ENCODE results near the gene KRTAP1-4. TPM values are rescaled to one million over a fixed set of nuclear protein-coding genes. Genes with fewer than 3 reads are reported as not detected.
"Not testable (repeated sequence)": the region's sequence is repeated elsewhere in the genome, so short reads cannot be mapped to it uniquely, and the experiment has no call there.

KRTAP1-4 gene
- total RNA-seq, 2 experiments from 2014 or later = not detected

DNA sequence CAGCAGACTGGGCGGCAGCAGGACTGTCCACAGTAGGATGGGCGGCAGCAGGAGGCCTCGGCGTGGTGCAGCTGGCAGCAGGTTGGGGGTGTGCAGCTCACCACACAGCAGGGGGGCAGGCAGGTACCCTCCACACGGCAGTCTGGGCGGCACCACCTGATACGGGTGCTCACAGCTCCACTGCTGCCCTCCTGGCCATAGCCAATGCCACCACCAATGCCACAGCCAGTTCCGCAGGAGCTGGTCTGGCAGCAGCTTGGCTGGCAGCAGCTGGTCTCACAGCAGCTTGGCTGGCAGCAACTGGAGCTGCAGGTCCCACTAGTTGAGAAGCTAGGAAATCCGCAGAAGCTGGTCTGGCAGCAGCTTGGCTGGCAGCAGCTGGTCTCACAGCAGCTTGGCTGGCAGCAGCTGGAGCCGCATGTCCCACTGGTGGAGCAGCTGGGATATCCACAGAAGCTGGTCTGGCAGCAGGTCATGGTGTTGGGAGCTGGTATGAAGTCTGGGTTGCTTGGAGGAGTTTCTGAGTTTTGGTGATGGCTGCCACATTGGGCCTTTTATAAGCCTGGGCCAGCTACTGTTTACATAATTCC, 4.4 kb upstream of the KRTAP1-4 start, which contains the start of gene KRTAP1-3:
TSS of gene KRTAP1-3 (minus strand) at position 529 of the 590 bp plus-strand sequence. CDS start at position 476, 53 bp downstream.
- DNase-seq; H3K4me3 Mint-ChIP-seq; POLR2A ChIA-PET; H3K27ac Mint-ChIP-seq; H3K9me3 Mint-ChIP-seq; H3K4me1 Mint-ChIP-seq; CTCF ChIA-PET; H3K36me3 Mint-ChIP-seq (ENCODE audit: low read depth): not testable (repeated sequence)
- H3K27me3 Mint-ChIP-seq = peaks cover 14% of the 10 kb centered on the region

DNA sequence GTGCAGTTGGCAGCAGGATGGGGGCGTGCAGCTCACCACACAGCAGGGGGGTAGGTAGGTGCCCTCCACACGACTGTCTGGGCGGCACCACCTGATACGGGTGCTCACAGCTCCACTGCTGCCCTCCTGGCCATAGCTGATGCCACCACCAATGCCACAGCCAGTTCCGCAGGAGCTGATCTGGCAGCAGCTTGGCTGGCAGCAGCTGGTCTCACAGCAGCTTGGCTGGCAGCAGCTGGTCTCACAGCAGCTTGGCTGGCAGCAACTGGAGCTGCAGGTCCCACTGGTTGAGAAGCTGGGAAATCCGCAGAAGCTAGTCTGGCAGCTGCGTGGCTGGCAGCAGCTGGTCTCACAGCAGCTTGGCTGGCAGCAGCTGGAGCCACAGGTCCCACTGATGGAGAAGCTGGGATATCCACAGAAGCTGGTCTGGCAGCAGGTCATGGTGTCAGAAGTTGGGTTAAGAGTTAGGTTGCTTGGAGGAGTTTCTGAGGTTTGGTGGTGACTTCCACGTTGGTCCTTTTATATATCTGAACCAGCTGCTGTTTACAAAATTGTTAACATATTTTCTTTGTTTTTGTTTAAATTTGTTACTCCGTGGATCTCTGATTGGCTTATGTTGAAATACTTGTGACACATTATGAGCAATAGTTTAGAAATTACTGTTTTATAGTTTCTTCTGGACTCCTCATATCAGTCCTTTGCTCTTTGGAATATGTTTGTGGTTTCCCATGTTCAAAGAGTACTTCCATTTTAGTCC, 3.1 kb downstream of the KRTAP1-4 start, which contains the start of gene KRTAP1-5:
TSS of gene KRTAP1-5 (minus strand) at position 494 of the 757 bp plus-strand sequence. CDS start at position 441, 53 bp downstream.
- Mint-ChIP-seq H3K4me3 (no peak within 1 kb of the TSS), H3K36me3 (ENCODE audit: low read depth) (no peaks in the 10 kb centered on the region), H3K4me1 (no peaks in the 10 kb centered on the region), H3K9me3 (no peaks in the 10 kb centered on the region), H3K27ac (no peak within 1 kb of the TSS), H3K27me3 (peaks cover 20% of the 10 kb centered on the region)
- CTCF ChIA-PET = no interaction called here
- DNase-seq = no peak
- POLR2A ChIA-PET = no interaction called here

DNA sequence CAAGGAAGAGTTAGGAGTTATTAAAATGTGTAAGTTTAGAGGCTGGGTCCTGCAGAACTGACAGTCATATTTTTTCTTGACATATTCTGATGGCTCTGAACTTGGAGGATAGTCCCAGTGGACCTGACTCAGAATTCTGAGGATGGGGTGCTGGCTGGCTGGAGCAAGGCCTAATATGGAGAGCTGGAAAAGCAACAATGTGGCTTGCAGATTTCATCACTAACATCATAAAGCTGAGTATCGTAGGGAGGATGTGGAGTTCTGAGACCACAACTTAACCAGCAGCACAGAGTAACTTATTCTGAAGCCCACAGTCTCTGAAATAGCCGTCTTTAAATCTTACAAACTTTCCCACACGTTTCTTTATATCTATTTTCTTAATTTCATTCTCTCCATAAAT, 5.3 kb downstream of the KRTAP1-4 start:
- CTCF ChIA-PET = no interaction called here
- peaks cover 18% of the 10 kb centered on the region for H3K27me3 Mint-ChIP-seq

DNA sequence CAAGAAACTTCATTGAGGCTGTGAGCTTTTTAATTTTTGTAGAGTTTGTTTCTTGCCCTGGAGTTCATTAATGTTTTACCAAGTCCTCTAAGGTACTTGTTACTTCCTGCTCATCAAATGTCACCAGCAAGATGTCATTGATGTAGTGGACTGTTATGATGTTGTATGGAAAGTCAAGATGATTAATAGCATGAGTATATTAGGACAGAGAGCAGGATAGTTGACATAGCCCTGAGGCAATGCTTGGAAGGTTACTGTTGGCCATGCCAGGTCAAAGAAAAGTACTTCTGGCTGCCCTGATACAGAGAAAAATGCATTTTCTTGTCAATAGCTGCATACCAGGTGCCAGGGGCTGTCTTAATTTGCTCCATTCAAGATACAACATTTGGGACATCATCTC, 9.7 kb downstream of the KRTAP1-4 start:
- no peaks in the 10 kb centered on the region for H3K36me3 Mint-ChIP-seq (ENCODE audit: low read depth)
- H3K27me3 Mint-ChIP-seq = peaks cover 11% of the 10 kb centered on the region
- ChIA-PET CTCF (interaction anchor here (0.7 to 1.3 kb wide), 2 partner anchors 9 to 529 kb away, joined by 3 read pairs; no protein-coding TSS in a partner anchor), POLR2A (no interaction called here)
- H3K4me1 Mint-ChIP-seq = no peaks in the 10 kb centered on the region
- H3K27ac Mint-ChIP-seq = no peak overlapping the region
- no peak for DNase-seq
- H3K9me3 Mint-ChIP-seq = no peaks in the 10 kb centered on the region
- no peak overlapping the region for H3K4me3 Mint-ChIP-seq

More for the DNA sequence above, 5.3 kb downstream of the KRTAP1-4 start:
- Mint-ChIP-seq H3K9me3 (no peaks in the 10 kb centered on the region), H3K4me3 (no peak overlapping the region), H3K36me3 (ENCODE audit: low read depth) (no peaks in the 10 kb centered on the region), H3K4me1 (no peaks in the 10 kb centered on the region), H3K27ac (no peak overlapping the region)
- POLR2A ChIA-PET = no interaction called here
- DNase-seq = no peak

DNA sequence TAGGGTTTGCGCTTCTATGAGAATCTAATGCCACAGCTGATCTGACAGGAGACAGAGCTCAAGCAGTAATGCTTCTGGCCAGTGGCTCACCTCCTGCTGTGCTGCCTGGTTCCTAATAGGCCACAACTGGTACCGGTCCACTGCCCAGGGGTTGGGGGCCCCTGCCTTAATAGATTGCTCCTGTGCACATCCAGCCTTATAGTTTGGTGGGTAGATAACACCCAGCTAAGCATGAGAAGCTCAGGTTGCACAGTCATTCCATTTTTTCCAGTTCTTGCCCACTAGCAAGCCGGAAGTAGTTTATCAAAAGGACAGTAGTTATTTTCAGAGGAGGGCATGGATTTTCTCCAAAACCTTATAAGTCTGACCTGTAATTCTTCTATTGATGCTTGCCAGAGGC, 10.6 kb downstream of the KRTAP1-4 start:
- no peaks in the 10 kb centered on the region for H3K4me1 Mint-ChIP-seq
- H3K27ac Mint-ChIP-seq = no peak overlapping the region
- POLR2A ChIA-PET = no interaction called here
- no peaks in the 10 kb centered on the region for H3K36me3 Mint-ChIP-seq (ENCODE audit: low read depth)
- H3K27me3 Mint-ChIP-seq = peaks cover 15% of the 10 kb centered on the region
- CTCF ChIA-PET = interaction anchor here (0.6 to 1.3 kb wide), 3 partner anchors 10 to 530 kb away, joined by 3 read pairs; no protein-coding TSS in a partner anchor
- no peak overlapping the region for H3K4me3 Mint-ChIP-seq
- no peak for DNase-seq
- H3K9me3 Mint-ChIP-seq = no peaks in the 10 kb centered on the region

DNA sequence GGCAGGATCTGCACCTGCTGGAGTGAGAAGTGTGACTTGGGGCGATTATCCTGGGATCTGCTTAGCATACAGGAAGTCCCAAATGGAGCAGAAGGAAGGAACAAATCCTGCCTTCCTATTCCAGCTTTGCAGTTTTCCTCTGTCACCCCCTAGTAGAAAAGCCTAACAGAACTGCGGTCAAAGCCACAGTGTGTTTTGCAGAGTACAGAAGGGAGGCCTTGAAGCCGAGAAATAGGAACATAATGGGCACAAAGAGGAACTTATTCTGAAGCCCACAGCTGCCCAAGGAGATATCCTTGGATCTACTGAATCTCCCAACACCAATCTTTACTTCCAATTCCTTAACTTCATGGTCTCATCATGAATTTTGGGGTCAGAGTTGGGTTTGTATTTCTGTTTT, 11.5 kb downstream of the KRTAP1-4 start:
- ChIA-PET POLR2A (no interaction called here), CTCF (interaction anchor here (1.2 kb wide), 1 partner anchor 9 kb away, joined by 5 read pairs; no protein-coding TSS in a partner anchor)
- no peak overlapping the region for H3K4me3 Mint-ChIP-seq
- H3K4me1 Mint-ChIP-seq = no peaks in the 10 kb centered on the region
- H3K27ac Mint-ChIP-seq = no peak overlapping the region
- DNase-seq = no peak
- no peaks in the 10 kb centered on the region for H3K36me3 Mint-ChIP-seq (ENCODE audit: low read depth)
- no peaks in the 10 kb centered on the region for H3K9me3 Mint-ChIP-seq
- peaks cover 12% of the 10 kb centered on the region for H3K27me3 Mint-ChIP-seq

DNA sequence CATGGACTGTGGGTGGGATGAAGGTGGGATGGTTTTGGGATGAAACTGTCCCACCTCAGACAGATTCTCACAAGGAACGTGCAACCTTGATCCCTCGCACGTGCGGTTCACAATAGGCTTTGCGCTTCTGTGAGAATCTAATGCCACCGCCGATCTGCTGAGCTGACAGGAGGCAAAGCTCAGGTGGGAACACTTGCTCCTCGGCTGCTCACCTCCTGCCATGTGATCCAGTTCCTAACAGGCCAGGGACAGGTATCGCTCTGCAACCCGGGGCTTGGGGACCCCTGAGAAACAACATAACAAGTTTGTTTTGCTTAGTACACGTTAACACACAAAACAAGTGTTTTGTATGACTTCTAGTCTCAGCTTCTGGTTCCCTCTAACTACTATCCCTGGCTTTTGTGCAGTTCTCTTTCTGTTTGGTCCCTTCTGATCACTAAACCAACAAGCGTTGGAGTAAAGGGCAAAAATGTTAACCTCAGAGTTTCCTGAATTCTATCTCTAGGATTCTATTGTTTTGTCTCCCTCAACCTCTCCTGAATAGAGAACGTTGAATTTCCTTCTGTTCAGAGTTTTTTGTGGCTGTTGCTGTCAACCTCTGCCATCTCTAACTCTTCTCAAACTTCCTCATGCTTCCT, 13.3 kb downstream of the KRTAP1-4 start:
- ChIA-PET POLR2A (no interaction called here), CTCF (interaction anchor here (1.2 kb wide), 1 partner anchor 13 kb away, joined by 3 read pairs; the partner anchor contains the start of gene KRTAP1-4)
- Mint-ChIP-seq H3K4me1 (no peaks in the 10 kb centered on the region), H3K9me3 (no peaks in the 10 kb centered on the region), H3K4me3 (no peak overlapping the region), H3K27me3 (peaks cover 14% of the 10 kb centered on the region), H3K36me3 (ENCODE audit: low read depth) (no peaks in the 10 kb centered on the region), H3K27ac (no peak overlapping the region)
- DNase-seq = no peak

DNA sequence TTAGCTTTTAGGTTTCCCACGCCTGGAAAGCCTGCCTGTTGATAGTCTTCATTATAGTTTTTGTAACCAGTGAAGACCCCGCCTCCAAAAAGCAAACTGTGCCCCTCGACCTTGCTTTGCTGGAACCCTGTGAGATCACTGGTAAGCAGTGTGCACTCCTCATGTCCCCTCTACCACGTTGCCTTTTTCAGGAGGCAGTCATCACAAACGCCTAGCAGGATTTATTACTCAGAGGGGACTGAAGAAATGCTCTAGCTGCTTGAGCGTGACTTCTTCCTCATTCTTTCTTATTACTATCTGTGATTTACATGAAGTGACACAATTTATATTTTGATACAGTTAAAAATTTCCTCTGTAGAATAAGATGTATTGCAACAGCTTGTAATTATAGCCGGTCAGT, 14.5 kb downstream of the KRTAP1-4 start:
- Mint-ChIP-seq H3K27me3 (peaks cover 10% of the 10 kb centered on the region), H3K27ac (no peak overlapping the region), H3K9me3 (no peaks in the 10 kb centered on the region), H3K4me1 (no peaks in the 10 kb centered on the region), H3K36me3 (ENCODE audit: low read depth) (no peaks in the 10 kb centered on the region), H3K4me3 (no peak overlapping the region)
- POLR2A ChIA-PET = no interaction called here
- CTCF ChIA-PET = no interaction called here
- no peak for DNase-seq

DNA sequence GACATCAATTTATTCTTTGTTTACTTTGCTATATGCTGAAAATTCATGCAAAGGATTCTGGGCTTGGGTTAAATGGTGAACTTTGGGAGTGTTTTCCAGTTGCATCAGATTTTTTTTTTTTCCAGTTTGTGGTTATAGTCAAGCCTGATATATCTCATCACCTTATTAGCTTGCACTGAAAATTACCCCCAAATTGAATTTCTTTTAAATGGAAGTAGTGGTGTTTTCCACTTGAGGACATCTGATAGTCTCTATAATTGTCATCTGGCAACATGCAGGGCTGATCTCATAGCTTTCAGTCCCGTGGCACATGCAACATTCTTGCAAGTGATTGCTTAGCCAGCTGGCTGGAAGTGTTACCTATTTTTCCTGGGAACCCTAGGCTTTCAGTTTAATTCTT, 16.4 kb downstream of the KRTAP1-4 start:
- H3K9me3 Mint-ChIP-seq = no peaks in the 10 kb centered on the region
- DNase-seq = no peak
- no peaks in the 10 kb centered on the region for H3K4me1 Mint-ChIP-seq
- H3K27me3 Mint-ChIP-seq = peaks cover 10% of the 10 kb centered on the region
- H3K36me3 Mint-ChIP-seq (ENCODE audit: low read depth) = no peaks in the 10 kb centered on the region
- H3K4me3 Mint-ChIP-seq = no peak overlapping the region
- POLR2A ChIA-PET = no interaction called here
- CTCF ChIA-PET = interaction anchor here (1.3 kb wide), 1 partner anchor 52 kb away, joined by 3 read pairs; no protein-coding TSS in a partner anchor
- no peak overlapping the region for H3K27ac Mint-ChIP-seq

DNA sequence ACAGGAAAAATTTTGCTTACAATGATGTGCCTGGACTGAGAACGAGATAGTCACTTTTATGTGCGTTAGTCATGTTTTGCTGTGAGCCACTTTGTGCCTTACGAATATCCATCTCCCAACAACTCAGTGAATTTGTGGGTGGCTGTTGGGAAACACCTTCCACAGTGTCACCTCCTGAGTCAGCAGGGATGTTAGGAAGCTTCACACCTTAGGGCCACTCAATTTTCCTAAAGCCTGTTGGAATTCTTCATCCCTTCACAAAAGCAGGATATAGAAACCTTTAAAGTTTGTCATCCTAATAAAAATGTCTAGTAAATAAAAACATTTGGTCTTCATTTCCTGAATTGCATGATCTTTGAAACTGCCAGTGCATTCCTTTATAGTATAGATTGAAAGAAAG, 16.8 kb downstream of the KRTAP1-4 start:
- ChIA-PET POLR2A (no interaction called here), CTCF (interaction anchor here (1.3 kb wide), 1 partner anchor 52 kb away, joined by 3 read pairs; no protein-coding TSS in a partner anchor)
- no peak overlapping the region for H3K27ac Mint-ChIP-seq
- no peak overlapping the region for H3K4me3 Mint-ChIP-seq
- DNase-seq = no peak
- H3K9me3 Mint-ChIP-seq = no peaks in the 10 kb centered on the region
- H3K4me1 Mint-ChIP-seq = no peaks in the 10 kb centered on the region
- H3K27me3 Mint-ChIP-seq = peaks cover 10% of the 10 kb centered on the region
- H3K36me3 Mint-ChIP-seq (ENCODE audit: low read depth) = no peaks in the 10 kb centered on the region

DNA sequence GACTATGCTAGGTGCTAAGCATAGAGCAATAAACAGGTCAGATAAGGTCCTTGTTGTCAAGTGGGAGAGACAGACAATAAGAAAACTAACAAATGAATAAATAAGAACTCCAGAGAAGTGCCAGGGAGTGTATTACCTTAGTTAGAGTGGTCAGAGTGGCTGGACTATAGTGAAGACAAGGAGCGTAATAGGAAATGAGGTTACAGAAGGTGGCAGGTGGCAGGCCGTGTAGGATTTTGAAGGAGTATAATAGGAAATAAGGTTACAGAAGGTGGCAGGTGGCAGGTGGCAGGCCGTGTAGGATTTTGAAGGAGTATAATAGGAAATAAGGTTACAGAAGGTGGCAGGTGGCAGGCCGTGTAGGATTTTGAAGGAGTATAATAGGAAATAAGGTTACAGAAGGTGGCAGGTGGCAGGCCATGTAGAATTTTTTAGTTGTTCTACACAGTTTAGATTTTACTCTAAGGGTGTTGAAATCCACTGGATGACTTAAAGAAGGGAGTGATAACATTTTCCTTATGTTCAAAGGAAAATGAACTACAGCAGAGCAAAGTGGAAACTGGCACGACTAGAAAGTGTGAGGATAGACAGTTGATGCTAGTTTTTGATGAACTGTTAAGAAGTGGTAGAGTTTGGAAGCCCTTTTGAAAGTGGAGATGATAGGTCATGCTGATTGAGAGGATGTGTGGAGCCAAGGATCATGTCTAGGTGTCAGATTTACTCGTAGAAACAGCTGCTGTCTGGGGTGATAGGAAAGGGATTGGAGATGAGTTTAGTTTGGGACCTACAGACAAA, 17.5 kb downstream of the KRTAP1-4 start:
- ChIA-PET CTCF (interaction anchor here (1.3 kb wide), 1 partner anchor 51 kb away, joined by 3 read pairs; no protein-coding TSS in a partner anchor), POLR2A (no interaction called here)
- Mint-ChIP-seq H3K27me3 (peaks cover 8% of the 10 kb centered on the region), H3K9me3 (no peaks in the 10 kb centered on the region), H3K36me3 (ENCODE audit: low read depth) (no peaks in the 10 kb centered on the region), H3K27ac (no peak overlapping the region), H3K4me1 (no peaks in the 10 kb centered on the region), H3K4me3 (no peak overlapping the region)
- no peak for DNase-seq

DNA sequence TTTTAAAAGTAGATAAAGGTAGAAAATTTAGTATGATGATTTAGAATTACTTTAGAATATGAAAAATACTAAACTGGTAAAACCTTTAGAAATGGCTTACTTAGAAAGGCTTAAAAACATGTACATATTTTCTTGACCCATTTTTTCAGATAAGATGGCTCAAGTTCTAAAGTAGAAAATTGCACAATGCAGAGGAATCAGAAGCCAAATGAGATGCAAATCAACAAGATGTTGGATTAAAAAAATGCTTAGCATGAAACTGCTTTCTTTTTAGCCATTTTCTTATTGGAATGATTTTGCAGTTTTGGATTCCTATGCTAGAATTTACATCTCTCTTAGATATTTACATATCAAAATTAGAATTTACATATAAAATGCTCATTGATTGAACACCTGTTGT, 19.6 kb downstream of the KRTAP1-4 start:
- no peaks in the 10 kb centered on the region for H3K4me1 Mint-ChIP-seq
- H3K9me3 Mint-ChIP-seq = no peaks in the 10 kb centered on the region
- DNase-seq = no peak
- no peaks in the 10 kb centered on the region for H3K36me3 Mint-ChIP-seq (ENCODE audit: low read depth)
- H3K27ac Mint-ChIP-seq = no peak overlapping the region
- H3K27me3 Mint-ChIP-seq = peaks cover 7% of the 10 kb centered on the region
- no peak overlapping the region for H3K4me3 Mint-ChIP-seq
- ChIA-PET POLR2A (no interaction called here), CTCF (interaction anchor here (1.4 kb wide), 1 partner anchor 8 kb away, joined by 5 read pairs; no protein-coding TSS in a partner anchor)
